T47D (cell line): Measurements from ENCODE around the gene TMEM132A.

Experiments used
- DNase-seq, 2 experiments: peaks; one replicate each; pipeline versions ENCODE4 v3.0.0 to v3.0.0-alpha.2; 2011 to 2012; ENCODE audit warnings: low read depth in 1 of 2, low spot score in 1 of 2
- JUND ChIP-seq: IDR thresholded peaks from 2 replicates; pipeline ENCODE4 v1.6.1; 2012; ENCODE audit warnings: low read depth
- in situ Hi-C: cut with HindIII; loops from 2 replicates; pipeline ENCODE4 v1.10.0; 2016; ENCODE audit warnings: low sequenced_read_pairs, low pct_unique_long_range_greater_than_20kb

TMEM132A gene

GRCh38 chr11:60939301-60939700 lies 15.0 kb downstream of the TMEM132A start:
- TF ChIP-seq JUND: no peak
- in situ Hi-C loops: no loop called here
- DNase-seq: no peak

DNA sequence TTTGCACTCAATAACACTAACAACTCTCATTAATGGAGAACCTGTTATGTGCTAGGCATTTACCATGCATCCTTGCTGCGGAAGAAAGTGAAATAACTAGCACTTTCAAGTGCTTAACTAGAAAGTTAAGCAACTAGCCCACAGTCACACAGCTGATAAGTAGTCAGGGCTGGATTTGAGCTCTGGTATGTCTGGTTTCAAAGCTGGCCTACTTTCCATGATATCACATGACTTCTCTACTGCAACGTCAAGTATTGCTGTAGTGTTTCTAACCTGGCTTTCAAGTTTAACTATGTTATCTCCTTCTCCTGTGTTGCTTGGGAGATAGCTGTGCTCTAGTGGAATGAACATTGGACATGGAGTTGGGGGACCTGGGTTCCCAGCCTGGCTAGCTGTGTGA lies 15.6 kb downstream of the TMEM132A start:
- no peak for DNase-seq
- in situ Hi-C loops: no loop called here
- TF ChIP-seq JUND: no peak

DNA sequence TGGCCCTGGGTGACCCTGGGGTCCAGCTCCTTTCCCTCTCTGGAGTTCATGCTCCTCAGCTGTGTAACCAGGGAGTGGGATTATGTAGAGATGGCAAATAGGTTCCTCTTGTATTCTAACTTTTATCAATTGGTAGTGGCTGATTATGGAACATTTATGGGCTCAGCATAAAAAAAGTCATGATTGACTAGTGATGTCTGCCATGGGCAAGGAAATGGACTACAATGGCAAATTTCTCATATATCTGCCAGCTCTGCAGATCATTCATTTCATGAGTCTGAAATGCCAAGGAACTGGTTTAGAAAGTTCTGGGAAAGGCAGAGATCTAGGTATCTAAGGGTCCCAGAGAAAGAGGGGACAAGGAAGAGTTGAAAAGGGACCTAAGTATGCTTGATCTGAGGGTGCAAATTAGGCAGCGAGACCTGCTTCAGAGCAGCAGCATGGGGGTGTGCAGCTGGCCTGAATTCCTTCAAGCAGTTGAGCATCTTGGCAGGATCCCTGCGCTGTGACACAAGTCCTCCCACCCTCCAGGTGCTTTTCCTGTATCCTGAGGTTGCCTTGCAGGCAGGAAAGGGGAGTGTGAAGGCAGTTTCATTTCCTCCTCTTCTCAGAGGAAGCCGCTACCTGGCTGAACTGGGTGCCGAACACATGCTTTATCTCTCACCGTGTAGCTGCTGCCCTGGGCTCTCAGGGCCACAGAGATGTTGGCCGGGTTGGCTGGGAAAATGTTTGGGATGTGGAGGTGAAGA lies 17.3 kb downstream of the TMEM132A start:
- in situ Hi-C loops: no loop called here
- no peak for TF ChIP-seq JUND
- DNase-seq: peak; percentile 65 to 88

GRCh38 chr11:60942219-60942618 lies 18.0 kb downstream of the TMEM132A start:
- peak; percentile 89 to 99 for DNase-seq
- in situ Hi-C loops: no loop called here

DNA sequence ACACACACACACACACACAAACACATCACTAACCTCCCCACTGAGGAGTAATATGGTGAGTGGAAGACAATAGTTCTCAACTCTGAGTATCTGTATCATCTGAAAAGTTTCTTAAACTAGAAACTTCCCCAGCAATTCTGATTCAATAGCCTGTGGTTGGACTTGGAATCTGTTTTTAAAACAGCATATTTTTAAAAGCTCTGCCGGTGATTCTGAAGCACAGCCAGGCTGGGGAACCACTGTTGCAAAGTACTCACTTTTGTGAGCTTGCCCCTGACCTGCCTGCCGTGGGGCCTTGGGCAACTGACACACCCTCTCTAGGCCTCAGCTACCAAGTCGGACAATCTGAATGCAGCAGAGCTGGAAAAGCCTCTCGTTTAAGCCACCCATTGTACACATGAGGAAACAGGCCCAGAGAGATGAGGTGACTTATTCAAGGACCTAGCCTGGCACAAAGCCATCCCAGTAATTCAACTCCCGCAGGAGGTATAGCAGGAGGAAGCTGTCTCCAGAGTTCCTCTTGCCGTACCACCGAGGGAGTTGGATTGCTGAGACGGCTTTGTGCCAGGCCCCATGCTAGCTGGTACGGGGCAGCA lies 18.8 kb downstream of the TMEM132A start:
- DNase-seq: peak; percentile 89 to 100
- in situ Hi-C loops: no loop called here
- no peak; the same call in 1 of the 2 replicates for TF ChIP-seq JUND

More at GRCh38 chr11:60942219-60942618, 18.0 kb downstream of the TMEM132A start:
- peak; percentile 82 for TF ChIP-seq JUND

- DNase-seq: no peak
- no peak for TF ChIP-seq JUND
- in situ Hi-C loops: no loop called here
Observed at GRCh38 chr11:60944490-60945294, 20.4 kb downstream of the TMEM132A start.

GRCh38 chr11:60945295-60945667 lies 21.0 kb downstream of the TMEM132A start:
- no peak for TF ChIP-seq JUND
- in situ Hi-C loops: no loop called here
- no peak for DNase-seq

GRCh38 chr11:60946601-60947264 lies 22.5 kb downstream of the TMEM132A start:
- no peak for TF ChIP-seq JUND
- no peak for DNase-seq
- in situ Hi-C loops: no loop called here

- no peak for TF ChIP-seq JUND
- in situ Hi-C loops: no loop called here
- DNase-seq: no peak
Observed at GRCh38 chr11:60947700-60948099, 23.4 kb downstream of the TMEM132A start.

DNA sequence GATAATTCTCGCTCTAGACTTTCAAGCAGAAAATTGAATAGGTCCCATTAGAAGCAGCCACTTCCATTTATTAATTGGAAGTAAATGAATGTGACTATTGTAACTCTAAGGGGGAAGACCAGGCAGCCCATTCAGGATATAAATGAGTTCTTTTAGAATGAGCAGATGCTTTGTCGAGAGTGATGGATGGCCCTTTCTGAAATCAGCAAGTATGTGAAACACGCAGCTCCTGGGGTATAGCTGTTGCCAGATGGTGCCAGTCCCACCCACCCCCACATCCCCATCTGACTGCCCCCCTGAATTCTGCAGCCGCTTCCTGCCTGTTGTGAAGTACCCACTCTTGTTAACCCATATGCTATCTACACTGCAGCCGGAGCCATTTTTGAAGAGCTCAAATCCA lies 24.0 kb downstream of the TMEM132A start:
- in situ Hi-C loops: no loop called here
- no peak for TF ChIP-seq JUND
- no peak for DNase-seq

GRCh38 chr11:60950024-60950423 lies 25.8 kb downstream of the TMEM132A start:
- in situ Hi-C loops: no loop called here
- no peak for DNase-seq
- no peak for TF ChIP-seq JUND

GRCh38 chr11:60950933-60951605 lies 26.8 kb downstream of the TMEM132A start:
- in situ Hi-C loops: no loop called here
- TF ChIP-seq JUND: no peak
- DNase-seq: no peak

- no peak for TF ChIP-seq JUND
- in situ Hi-C loops: no loop called here
Observed at GRCh38 chr11:60951606-60951903, 27.3 kb downstream of the TMEM132A start.

More at GRCh38 chr11:60951606-60951903, 27.3 kb downstream of the TMEM132A start:
- no peak for DNase-seq
